Trophoblast cell (in vitro differentiated cells and primary cell): ENCODE results near the gene EEA1.
A peak's percentile ranks its signal among the peaks of the same experiment; 100 is the strongest.

Source experiments
- DNase-seq, 2 donors: peaks; one replicate each; pipeline ENCODE4 v3.0.0-alpha.2; 2016
- H2AFZ ChIP-seq: 2 replicates; pipeline ENCODE4 v1.6.1; 2013; ENCODE audit warnings: low read length, moderate library complexity, mild to moderate bottlenecking; ENCODE audit not compliant: insufficient read depth, poor library complexity
- H2AK5ac ChIP-seq: 2 replicates; pipeline ENCODE4 v1.6.1; 2013; ENCODE audit warnings: mild to moderate bottlenecking, low read length
- H2BK120ac ChIP-seq: 2 replicates; pipeline ENCODE4 v1.6.1; 2013; ENCODE audit warnings: low read length, mild to moderate bottlenecking, moderate library complexity; ENCODE audit not compliant: insufficient read depth, poor library complexity
- H2BK12ac ChIP-seq: 2 replicates; pipeline ENCODE4 v1.6.1; 2013; ENCODE audit warnings: mild to moderate bottlenecking, low read length, moderate library complexity
- H2BK5ac ChIP-seq: 2 replicates; pipeline ENCODE4 v1.6.1; 2013; ENCODE audit warnings: low read length, low read depth, moderate library complexity, mild to moderate bottlenecking; ENCODE audit not compliant: poor library complexity
- H3K14ac ChIP-seq: 2 replicates; pipeline ENCODE4 v1.6.1; 2013; ENCODE audit warnings: mild to moderate bottlenecking, low read length
- H3K18ac ChIP-seq: 2 replicates; pipeline ENCODE4 v1.6.1; 2013; ENCODE audit warnings: mild to moderate bottlenecking, low read length
- H3K23ac ChIP-seq: 2 replicates; pipeline ENCODE4 v1.6.1; 2013; ENCODE audit warnings: low read length
- H3K27ac ChIP-seq: 2 replicates; pipeline ENCODE4 v1.5.1; 2013; ENCODE audit warnings: low read depth, mild to moderate bottlenecking, inconsistent platforms, low read length, moderate library complexity
- H3K27me3 ChIP-seq: 2 replicates; pipeline ENCODE4 v1.6.1; 2013; ENCODE audit warnings: inconsistent platforms, mild to moderate bottlenecking, low read length, moderate library complexity; ENCODE audit not compliant: insufficient read depth
- H3K36me3 ChIP-seq, 2 experiments: 1 replicate in 1 of 2; 2 replicates in 1 of 2; pipeline ENCODE4 v1.6.1; 2013; ENCODE audit warnings: low read length in 2 of 2, mild to moderate bottlenecking in 2 of 2, moderate library complexity in 1 of 2; ENCODE audit not compliant: insufficient read depth in 2 of 2, control insufficient read depth in 1 of 2
- H3K4ac ChIP-seq: 2 replicates; pipeline ENCODE4 v1.6.1; 2013; ENCODE audit warnings: low read depth, mild to moderate bottlenecking, low read length, moderate library complexity
- H3K4me1 ChIP-seq, 2 experiments: 1 replicate in 1 of 2; 2 replicates in 1 of 2; pipeline ENCODE4 v1.6.1; 2013; ENCODE audit warnings: low read length in 2 of 2, mild to moderate bottlenecking in 2 of 2, moderate library complexity in 1 of 2; ENCODE audit not compliant: insufficient read depth in 2 of 2, control insufficient read depth in 1 of 2
- H3K4me2 ChIP-seq: 2 replicates; pipeline ENCODE4 v1.6.1; 2013; ENCODE audit warnings: inconsistent platforms, mild to moderate bottlenecking, low read length, moderate library complexity
- H3K4me3 ChIP-seq: 2 replicates; pipeline ENCODE4 v1.5.1; 2013; ENCODE audit warnings: mild to moderate bottlenecking, low read depth, low read length, inconsistent platforms
- H3K79me1 ChIP-seq: one replicate; pipeline ENCODE4 v1.6.1; 2013; ENCODE audit warnings: low read length
- H3K79me2 ChIP-seq: 2 replicates; pipeline ENCODE4 v1.6.1; 2013; ENCODE audit warnings: low read length, mild to moderate bottlenecking; ENCODE audit not compliant: control insufficient read depth, insufficient read depth, poor library complexity
- H3K9ac ChIP-seq: 2 replicates; pipeline ENCODE4 v1.6.1; 2013; ENCODE audit warnings: mild to moderate bottlenecking, low read length
- H3K9me3 ChIP-seq: 2 replicates; pipeline ENCODE4 v1.6.1; 2013; ENCODE audit warnings: low read depth, mild to moderate bottlenecking, control low read depth, inconsistent platforms, low read length; ENCODE audit not compliant: insufficient read depth
- H4K12ac ChIP-seq: 2 replicates; pipeline ENCODE4 v1.6.1; 2013; ENCODE audit warnings: low read depth, mild to moderate bottlenecking, low read length, moderate library complexity
- H4K8ac ChIP-seq: 2 replicates; pipeline ENCODE4 v1.6.1; 2013; ENCODE audit warnings: low read depth, mild to moderate bottlenecking, low read length, moderate library complexity
- H4K91ac ChIP-seq: one replicate; pipeline ENCODE4 v1.6.1; 2013; ENCODE audit warnings: low read depth, mild to moderate bottlenecking, low read length, moderate library complexity
- WGBS: extraction: QIAGEN DNeasy Blood & Tissue Kit; methylation state at CpG from one replicate; pipeline ENCODE4 v1.1.7; 2013; ENCODE audit warnings: missing lambda C conversion rate; ENCODE audit not compliant: insufficient read length, insufficient coverage; ENCODE audit errors: extremely low coverage; 5-methylcytosine and 5-hydroxymethylcytosine counted together

The EEA1 gene

DNA sequence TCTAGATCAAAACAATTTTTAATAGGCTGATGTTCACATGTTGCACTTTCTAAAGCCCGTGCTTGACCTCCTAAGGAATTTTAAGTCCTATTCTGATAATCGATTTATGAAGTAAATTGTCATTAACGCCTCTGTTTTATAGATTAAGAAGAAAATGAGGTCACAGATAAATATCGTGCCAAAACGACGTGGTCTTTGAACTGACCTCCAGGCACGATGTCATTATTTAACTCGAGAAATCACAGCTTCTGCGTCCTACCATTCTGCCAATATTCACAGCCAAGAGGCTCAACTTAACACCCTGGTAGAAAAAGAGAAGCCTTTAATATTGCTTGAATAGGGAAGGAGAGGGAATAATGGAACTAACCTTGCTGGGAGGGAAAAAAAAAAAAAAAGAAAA, 888 bp upstream of the EEA1 start:
- Histone ChIP-seq H2BK120ac (peak overlapping the region; percentile 46), H3K14ac (peak overlapping the region; percentile 20), H2BK12ac (no peak overlapping the region), H3K79me2 (peaks cover 7% of the 10 kb centered on the region), H4K12ac (no peak overlapping the region), H3K36me3 (no peaks in the 10 kb centered on the region), H3K18ac (no peak overlapping the region), H4K91ac (no peak overlapping the region), H2AFZ (no peak overlapping the region), H3K4me1 (peaks cover 6 to 8% of the 10 kb centered on the region in 2 experiments), H3K9ac (no peak overlapping the region), H3K27ac (peak overlapping the region; percentile 91), H3K4me2 (peak overlapping the region; percentile 96), H2AK5ac (no peak overlapping the region), H3K9me3 (no peaks in the 10 kb centered on the region), H4K8ac (no peak overlapping the region), H3K27me3 (no peaks in the 10 kb centered on the region), H3K79me1 (peaks cover 12% of the 10 kb centered on the region), H3K4me3 (no peak overlapping the region), H3K23ac (no peak overlapping the region), H2BK5ac (peak overlapping the region; percentile 50), H3K4ac (no peak overlapping the region)
- no peak for DNase-seq
- WGBS = no CpG with 5 or more reads among the region's 9 CpGs

DNA sequence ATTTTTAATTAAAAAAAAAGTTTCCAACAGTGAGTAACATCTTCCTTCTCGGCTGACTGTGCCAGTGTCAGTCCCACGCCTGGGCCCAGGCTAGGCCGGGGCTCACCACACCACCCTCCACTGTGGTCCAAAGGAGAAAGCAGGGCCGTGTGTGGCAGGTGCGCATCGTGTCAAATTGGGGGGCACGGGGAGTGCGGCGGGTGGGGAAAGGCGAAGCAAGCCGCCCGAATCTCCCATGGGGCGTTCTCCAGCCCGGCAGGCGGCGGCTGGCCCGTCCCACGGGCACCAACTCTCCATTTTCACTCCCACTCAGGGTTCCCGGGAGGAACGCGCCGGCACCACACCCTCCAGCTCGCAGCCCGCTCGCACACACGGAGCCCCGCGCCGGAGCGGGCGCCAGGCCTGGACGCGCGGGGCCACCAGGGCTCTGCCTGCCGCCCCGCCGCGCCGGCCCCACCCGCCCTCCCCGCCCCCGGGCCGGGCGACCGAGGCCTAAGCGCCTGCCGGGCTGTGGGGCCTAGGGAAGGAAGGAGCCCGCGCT, 604 bp downstream of the EEA1 start:
- peak in 1 of 2 donors; percentile 46 for DNase-seq
- Histone ChIP-seq H3K4ac (peak overlapping the region; percentile 63), H3K4me2 (peak overlapping the region; percentile 91), H3K27me3 (no peaks in the 10 kb centered on the region), H2BK120ac (peak overlapping the region; percentile 28), H4K91ac (peak overlapping the region; percentile 79), H4K8ac (peak overlapping the region; percentile 77), H3K79me1 (peaks cover 12% of the 10 kb centered on the region), H4K12ac (peak overlapping the region; percentile 45), H2AFZ (peak overlapping the region; percentile 53), H3K36me3 (no peaks in the 10 kb centered on the region), H3K9me3 (no peaks in the 10 kb centered on the region), H3K14ac (peak overlapping the region; percentile 67), H3K4me3 (peak overlapping the region; percentile 86), H3K27ac (peak overlapping the region; percentile 98), H3K23ac (no peak overlapping the region), H2BK12ac (peak overlapping the region; percentile 8), H2AK5ac (no peak overlapping the region), H3K9ac (peak overlapping the region; percentile 91), H2BK5ac (peak overlapping the region; percentile 74), H3K18ac (peak overlapping the region; percentile 80), H3K79me2 (peaks cover 7% of the 10 kb centered on the region), H3K4me1 (peaks cover 6 to 8% of the 10 kb centered on the region in 2 experiments)
- WGBS = no CpG with 5 or more reads among the region's 49 CpGs

DNA sequence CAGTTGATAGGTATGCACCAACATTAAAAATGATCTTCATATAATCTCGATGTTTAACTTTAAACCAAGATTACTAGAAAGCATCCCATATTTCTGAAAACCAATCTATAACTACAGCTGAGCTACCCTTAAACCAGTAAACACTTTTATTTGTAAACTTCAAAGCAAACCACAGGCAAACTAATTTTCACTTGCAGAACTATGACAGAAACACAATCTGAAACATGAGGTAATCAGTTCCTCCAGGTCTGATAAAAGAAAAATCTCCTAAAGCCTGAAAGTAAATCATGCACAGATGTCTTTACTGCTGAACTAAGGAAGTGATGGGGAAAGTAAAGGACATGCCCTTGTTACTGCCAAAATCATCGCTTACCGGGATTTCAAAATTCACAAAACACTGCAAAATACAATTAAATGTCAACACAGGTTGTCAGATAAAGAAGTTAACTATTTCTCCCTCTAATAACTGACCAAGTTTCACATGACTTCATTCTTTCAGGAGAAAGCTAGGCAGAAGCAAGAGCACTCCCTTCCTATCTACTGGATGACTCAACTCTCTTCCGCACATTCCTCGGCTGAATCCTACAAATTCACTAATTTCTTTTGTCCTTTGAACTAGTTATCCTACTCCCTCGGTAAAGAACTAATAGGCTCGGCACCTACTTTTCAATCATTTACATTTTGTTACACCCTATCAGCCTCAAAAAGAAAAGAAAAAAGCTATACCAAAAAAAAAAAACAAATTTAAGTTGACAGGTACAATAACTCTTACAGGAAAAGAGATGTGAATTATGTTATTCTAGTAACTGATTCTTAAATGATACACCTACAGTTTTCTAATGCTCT, 1.4 kb downstream of the EEA1 start:
- H2BK5ac ChIP-seq = no peak overlapping the region
- no peak overlapping the region for H3K14ac ChIP-seq
- no peak overlapping the region for H2BK120ac ChIP-seq
- H2AFZ ChIP-seq = no peak overlapping the region
- H3K27me3 ChIP-seq = no peaks in the 10 kb centered on the region
- H3K36me3 ChIP-seq = no peaks in the 10 kb centered on the region
- no peak overlapping the region for H4K91ac ChIP-seq
- no peak overlapping the region for H3K27ac ChIP-seq
- no peaks in the 10 kb centered on the region for H3K9me3 ChIP-seq
- peaks cover 12% of the 10 kb centered on the region for H3K79me1 ChIP-seq
- H4K8ac ChIP-seq = no peak overlapping the region
- no peak overlapping the region for H3K9ac ChIP-seq
- no CpG with 5 or more reads among the region's 7 CpGs for WGBS
- no peak overlapping the region for H3K18ac ChIP-seq
- DNase-seq = peak in 1 of 2 donors; percentile 63
- H3K4me2 ChIP-seq = peak overlapping the region; percentile 91
- H3K4me1 ChIP-seq = peaks cover 6 to 8% of the 10 kb centered on the region in 2 experiments
- no peak overlapping the region for H3K23ac ChIP-seq
- no peak overlapping the region for H2AK5ac ChIP-seq
- no peak overlapping the region for H2BK12ac ChIP-seq
- peaks cover 9% of the 10 kb centered on the region for H3K79me2 ChIP-seq
- no peak overlapping the region for H3K4me3 ChIP-seq
- H3K4ac ChIP-seq = no peak overlapping the region
- no peak overlapping the region for H4K12ac ChIP-seq

DNA sequence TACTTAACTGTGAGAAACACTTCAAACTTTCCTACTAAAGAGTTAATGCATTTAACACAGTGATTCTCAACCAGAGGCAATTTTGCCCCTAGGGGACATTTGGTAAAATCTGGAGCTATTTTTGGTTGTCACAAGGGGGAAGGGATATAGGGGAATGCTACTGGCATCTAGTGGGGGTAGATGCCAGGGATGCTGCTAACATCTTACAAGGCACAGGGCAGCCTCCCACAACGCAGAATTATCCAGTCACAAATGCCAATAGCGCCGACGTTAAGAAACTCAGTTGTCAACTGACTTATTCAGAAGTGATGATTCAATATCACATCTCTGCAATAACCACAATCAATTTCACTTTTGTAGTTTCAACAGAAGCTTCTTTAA, 2.0 kb downstream of the EEA1 start:
- H3K27me3 ChIP-seq = no peaks in the 10 kb centered on the region
- peaks cover 12% of the 10 kb centered on the region for H3K79me1 ChIP-seq
- H2BK120ac ChIP-seq = no peak overlapping the region
- no peak overlapping the region for H2BK12ac ChIP-seq
- no peak overlapping the region for H3K27ac ChIP-seq
- H4K12ac ChIP-seq = no peak overlapping the region
- no peak overlapping the region for H3K18ac ChIP-seq
- DNase-seq = peak; percentile 54 to 80
- no peak overlapping the region for H2BK5ac ChIP-seq
- peak overlapping the region; percentile 43 for H3K4me2 ChIP-seq
- no peak overlapping the region for H2AFZ ChIP-seq
- no peak overlapping the region for H3K9ac ChIP-seq
- peaks cover 9% of the 10 kb centered on the region for H3K79me2 ChIP-seq
- H3K4me1 ChIP-seq = peaks cover 6% of the 10 kb centered on the region in 2 experiments
- H3K14ac ChIP-seq = no peak overlapping the region
- H4K91ac ChIP-seq = no peak overlapping the region
- WGBS = no CpG with 5 or more reads among the region's 4 CpGs
- H3K4ac ChIP-seq = peak overlapping the region; percentile 77
- H3K9me3 ChIP-seq = no peaks in the 10 kb centered on the region
- H3K36me3 ChIP-seq = no peaks in the 10 kb centered on the region
- no peak overlapping the region for H3K4me3 ChIP-seq
- no peak overlapping the region for H2AK5ac ChIP-seq
- H4K8ac ChIP-seq = no peak overlapping the region
- H3K23ac ChIP-seq = no peak overlapping the region
